ENCODE data around the gene CDCP1.

- TF ChIP-seq EZH2 (IDR thresholded peaks at IDR 0.05; ENCODE audit: borderline replicate concordance, insufficient read depth, low read depth, low read length, poor library complexity, severe bottlenecking) (no peak), CTCF (IDR thresholded peaks at IDR 0.05) (no peak)
Observed at GRCh38 chr3:45119824-45120358, 26.3 kb downstream of the CDCP1 start.
